GM21737 (cell line): Measurements from ENCODE around the gene ARHGAP11A.
"Not testable (repeated sequence)": the region's sequence is repeated elsewhere in the genome, so short reads cannot be mapped to it uniquely, and the experiment has no call there.

Experiments used
- ATAC-seq: cut with Tn5 transposase; IDR thresholded peaks from one replicate; pipeline ENCODE4 v1.9.1; 2021; ENCODE audit warnings: mild to moderate bottlenecking, moderate library complexity; ENCODE audit not compliant: unreplicated experiment

Gene ARHGAP11A, protein sequence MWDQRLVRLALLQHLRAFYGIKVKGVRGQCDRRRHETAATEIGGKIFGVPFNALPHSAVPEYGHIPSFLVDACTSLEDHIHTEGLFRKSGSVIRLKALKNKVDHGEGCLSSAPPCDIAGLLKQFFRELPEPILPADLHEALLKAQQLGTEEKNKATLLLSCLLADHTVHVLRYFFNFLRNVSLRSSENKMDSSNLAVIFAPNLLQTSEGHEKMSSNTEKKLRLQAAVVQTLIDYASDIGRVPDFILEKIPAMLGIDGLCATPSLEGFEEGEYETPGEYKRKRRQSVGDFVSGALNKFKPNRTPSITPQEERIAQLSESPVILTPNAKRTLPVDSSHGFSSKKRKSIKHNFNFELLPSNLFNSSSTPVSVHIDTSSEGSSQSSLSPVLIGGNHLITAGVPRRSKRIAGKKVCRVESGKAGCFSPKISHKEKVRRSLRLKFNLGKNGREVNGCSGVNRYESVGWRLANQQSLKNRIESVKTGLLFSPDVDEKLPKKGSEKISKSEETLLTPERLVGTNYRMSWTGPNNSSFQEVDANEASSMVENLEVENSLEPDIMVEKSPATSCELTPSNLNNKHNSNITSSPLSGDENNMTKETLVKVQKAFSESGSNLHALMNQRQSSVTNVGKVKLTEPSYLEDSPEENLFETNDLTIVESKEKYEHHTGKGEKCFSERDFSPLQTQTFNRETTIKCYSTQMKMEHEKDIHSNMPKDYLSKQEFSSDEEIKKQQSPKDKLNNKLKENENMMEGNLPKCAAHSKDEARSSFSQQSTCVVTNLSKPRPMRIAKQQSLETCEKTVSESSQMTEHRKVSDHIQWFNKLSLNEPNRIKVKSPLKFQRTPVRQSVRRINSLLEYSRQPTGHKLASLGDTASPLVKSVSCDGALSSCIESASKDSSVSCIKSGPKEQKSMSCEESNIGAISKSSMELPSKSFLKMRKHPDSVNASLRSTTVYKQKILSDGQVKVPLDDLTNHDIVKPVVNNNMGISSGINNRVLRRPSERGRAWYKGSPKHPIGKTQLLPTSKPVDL

GRCh38 chr15:32615051-32615870 lies at the start of gene ARHGAP11A:
Gene ARHGAP11A, plus strand, starts transcription at chr15:32615504. Its CDS starts 708 bp downstream, at chr15:32616212.
- ATAC-seq, result peak; percentile 61

GRCh38 chr15:32568988-32569387 lies 46.3 kb upstream of the ARHGAP11A start:
- ATAC-seq, result not testable (repeated sequence)

DNA sequence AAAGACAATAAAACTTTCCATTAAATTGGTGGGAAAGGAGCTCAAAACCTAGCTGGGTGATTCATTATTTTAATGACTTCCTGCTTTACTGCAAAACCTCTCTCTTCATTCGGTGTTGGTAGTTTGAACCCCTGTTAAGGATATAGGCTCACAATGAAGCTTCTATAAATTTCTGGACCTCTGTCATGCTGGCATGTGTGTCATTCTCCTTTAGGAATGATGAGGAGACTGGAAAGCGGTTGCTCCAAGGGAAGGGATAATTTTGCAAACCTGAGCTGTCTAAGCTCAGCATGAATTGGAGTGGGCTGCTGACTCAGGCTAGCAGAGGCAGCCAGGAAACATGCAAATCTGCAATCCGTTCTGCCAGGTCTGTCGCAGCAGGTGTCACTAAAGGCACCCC lies 36.8 kb upstream of the ARHGAP11A start:
- ATAC-seq, result not testable (repeated sequence)

- ATAC-seq, result not testable (repeated sequence)
These were observed 29.5 kb upstream of the ARHGAP11A start for GRCh38 chr15:32585844-32586243.

DNA sequence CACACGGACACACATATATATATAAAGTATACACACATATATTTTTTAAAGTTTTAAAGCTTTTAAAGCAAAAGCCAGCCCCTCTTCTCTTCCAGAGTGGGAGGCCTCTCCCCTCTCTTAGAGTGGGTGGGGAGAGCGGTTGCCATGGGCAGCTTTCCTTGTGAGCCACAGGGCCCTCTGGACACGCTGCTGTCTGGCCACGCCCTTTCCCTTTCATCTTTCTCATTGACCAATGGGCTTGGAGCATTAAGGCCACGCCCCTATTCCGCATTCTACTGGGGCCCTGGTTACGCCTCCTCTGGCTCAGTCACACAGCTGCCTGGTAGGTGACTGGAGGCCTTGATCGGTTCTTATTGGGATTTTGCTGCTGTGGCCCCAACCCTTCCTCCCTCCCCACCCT lies 22.2 kb upstream of the ARHGAP11A start, which contains the start of gene GOLGA8N:
GOLGA8N (plus strand) TSS at position 306 of the 400 bp plus-strand sequence.
- ATAC-seq, result not testable (repeated sequence)

DNA sequence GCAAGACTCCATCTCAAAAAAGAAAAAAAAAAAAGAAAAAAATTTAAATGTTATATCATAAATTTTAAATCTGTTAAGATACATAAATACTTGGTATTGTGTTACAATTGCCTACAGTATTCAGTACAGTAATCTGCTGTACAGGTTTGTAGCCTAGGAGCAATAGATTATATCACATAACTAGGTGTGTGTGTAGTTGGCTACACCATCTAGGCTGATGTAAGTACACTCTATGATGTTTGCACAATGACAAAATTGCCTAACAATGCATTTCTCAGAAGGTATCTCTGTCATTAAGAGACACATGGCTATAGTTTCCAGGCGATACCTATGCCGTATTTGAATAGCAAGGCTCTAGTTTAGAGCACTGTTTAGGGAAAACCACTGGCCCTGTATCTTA lies 5.8 kb upstream of the ARHGAP11A start:
- not testable (repeated sequence) for ATAC-seq

DNA sequence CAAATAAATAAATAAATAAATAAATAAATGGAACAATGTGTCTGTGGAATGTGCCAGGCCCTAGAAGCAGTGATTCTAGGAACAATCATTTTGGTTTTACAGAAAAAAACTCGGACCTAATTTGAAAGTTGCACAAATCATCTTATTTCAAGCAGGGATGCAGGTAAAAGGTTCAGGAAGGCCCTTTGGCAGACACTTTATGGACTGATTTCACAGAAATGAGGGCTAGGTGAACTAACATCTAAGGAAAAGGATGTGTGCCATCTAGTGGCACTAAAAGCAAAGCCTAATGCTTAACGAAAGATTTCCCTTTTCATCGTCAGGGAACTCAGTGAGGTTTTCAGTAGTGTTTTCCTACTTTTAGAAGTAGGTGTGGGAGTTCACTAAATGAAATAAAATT lies 4.6 kb upstream of the ARHGAP11A start:
- not testable (repeated sequence) for ATAC-seq

DNA sequence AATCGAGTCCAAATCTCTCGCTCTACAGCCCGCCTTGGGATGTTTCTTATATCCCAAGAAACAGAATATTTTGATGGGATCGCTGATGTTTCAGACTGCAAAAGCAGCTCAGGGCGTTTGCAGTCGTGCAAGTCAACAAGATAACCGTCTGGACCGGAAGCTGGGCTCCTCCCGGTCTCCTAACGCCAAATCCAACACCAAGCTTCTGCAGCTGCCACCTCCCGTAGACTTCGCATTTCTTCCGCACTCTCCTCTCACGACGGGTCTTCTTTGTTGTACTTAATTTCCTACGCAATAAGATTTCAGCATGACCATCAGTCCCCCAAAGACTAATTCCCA lies 623 bp upstream of the ARHGAP11A start:
- peak; percentile 18 for ATAC-seq

DNA sequence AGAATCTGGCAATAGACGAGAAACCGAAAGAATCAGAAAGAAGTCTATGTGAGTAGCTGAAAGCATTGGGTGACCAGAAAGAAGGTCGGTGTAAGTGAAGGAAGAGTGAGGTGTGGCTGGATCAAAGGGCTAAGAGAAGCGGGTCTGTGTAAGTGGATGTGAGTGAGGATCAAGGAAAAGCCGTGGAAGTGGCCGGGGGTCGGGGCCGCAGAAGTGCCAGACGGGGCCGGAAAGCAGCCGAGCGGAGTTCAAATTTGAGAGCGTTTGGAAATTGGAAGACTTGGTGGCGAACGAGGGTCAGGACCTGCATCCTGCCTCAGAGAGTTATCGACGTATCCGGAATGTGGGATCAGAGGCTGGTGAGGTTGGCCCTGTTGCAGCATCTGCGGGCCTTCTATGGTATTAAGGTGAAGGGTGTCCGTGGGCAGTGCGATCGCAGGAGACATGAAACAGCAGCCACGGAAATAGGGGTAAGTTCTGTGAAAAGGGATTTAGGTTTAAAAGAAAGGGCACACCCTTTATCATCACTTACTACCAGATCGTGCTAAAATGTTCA lies 645 bp downstream of the ARHGAP11A start:
- ATAC-seq, result peak; percentile 9

DNA sequence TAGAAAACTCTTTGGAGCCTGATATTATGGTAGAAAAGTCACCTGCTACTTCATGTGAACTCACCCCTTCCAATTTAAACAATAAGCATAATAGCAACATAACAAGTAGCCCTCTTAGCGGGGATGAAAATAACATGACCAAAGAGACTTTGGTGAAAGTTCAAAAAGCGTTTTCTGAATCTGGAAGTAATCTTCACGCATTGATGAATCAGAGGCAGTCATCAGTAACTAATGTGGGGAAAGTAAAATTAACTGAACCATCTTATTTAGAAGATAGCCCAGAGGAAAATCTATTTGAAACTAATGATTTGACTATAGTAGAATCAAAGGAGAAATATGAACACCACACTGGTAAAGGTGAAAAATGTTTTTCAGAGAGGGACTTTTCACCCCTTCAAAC lies 21.1 kb downstream of the ARHGAP11A start:
- ATAC-seq, result no peak

DNA sequence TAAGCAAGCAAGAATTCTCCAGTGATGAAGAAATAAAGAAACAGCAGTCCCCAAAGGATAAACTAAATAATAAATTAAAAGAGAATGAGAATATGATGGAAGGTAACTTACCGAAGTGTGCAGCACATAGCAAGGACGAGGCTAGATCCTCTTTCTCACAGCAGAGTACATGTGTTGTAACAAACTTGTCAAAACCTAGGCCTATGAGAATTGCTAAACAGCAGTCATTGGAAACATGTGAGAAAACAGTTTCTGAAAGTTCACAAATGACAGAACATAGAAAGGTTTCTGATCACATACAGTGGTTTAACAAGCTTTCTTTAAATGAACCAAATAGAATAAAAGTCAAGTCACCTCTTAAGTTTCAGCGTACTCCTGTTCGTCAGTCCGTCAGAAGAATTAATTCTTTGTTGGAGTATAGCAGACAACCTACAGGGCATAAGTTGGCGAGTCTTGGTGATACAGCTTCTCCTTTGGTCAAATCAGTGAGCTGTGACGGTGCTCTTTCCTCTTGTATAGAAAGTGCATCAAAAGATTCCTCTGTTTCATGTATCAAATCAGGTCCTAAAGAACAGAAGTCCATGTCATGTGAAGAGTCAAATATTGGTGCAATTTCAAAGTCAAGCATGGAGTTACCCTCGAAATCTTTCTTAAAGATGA lies 21.7 kb downstream of the ARHGAP11A start:
- no peak for ATAC-seq

DNA sequence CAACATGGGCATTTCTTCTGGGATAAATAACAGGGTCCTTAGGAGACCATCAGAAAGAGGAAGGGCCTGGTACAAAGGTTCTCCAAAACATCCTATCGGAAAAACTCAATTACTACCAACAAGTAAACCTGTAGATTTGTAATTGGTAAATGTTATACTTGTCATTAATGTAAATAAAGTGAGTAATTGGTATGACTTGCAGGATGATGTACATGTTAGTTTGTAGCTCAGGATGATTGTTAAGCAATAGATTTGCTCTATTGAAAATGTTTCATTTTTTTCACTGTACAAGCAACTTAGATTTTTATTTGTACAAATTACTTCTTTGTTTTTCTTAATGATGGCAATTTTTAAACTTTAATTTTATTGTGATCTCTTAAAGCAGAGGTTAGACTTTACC lies 22.4 kb downstream of the ARHGAP11A start:
- ATAC-seq, result no peak

DNA sequence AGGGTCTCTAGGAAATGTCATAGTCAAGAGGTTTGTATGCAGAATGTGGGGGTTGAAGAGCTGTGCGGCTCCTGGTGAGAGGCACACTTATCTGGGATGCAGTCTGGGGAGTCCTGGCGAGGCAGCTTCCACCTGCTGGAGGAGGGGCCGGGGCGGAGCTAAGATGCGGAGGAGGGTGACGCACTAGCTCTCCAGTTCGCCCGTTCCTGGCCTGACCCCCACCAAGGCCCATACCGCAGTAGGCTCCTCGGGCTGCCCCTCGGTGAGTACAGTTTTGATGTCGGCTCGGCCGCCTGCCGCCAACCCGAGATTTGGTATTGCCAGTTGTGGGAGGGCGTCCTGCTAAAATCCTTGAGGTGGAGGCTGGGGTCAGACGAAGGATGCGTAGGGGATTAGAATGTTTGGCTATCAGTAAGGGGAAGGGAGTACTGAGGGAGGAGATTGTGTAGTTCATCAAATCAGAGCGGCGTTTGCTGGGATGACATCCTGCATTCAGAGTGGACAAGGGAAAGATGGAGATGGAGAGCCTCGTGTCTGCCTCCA lies 26.3 kb downstream of the ARHGAP11A start, which contains the start of gene SCG5:
SCG5 (plus strand) TSS at position 194 of the 543 bp plus-strand sequence. CDS start 1,883 bp downstream, outside the sequence.
- ATAC-seq, result no peak

DNA sequence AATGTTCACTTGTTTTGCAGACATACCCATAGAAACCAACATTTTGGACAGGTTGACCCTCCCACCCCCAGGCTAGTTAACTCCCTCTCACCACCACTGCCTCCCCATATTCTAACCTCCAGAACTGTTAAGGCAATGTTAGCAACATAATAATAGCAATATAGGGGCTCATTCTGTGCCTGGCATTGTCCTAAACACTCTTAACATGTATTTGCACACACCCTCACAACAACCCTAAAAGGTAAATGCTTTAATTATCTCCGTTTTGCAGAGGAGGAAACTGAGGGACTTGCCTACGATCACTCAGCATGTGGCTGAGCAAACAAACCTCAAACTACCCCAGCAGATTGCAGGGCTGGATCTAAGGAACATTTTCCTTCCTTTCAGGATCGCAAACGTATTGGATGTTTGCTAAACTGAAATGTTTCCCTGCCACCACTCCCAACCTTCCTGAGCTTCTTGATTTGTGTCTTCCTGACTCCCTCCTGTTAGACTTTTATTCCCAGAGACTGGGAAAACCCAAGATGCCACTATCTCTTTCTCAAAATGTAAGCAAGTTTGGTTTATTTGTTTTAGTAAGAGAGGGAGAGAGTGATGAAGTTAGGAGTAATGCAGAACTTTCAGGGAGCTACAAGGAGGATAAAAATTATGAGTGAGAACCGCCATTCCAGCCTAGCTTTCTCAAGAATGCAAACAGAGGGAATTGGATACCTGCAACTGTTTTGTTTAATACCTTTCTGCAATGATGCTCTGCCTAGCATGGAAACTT lies 27.5 kb downstream of the ARHGAP11A start:
- ATAC-seq, result no peak

- no peak for ATAC-seq
These were observed 28.7 kb downstream of the ARHGAP11A start for GRCh38 chr15:32643907-32644445.

DNA sequence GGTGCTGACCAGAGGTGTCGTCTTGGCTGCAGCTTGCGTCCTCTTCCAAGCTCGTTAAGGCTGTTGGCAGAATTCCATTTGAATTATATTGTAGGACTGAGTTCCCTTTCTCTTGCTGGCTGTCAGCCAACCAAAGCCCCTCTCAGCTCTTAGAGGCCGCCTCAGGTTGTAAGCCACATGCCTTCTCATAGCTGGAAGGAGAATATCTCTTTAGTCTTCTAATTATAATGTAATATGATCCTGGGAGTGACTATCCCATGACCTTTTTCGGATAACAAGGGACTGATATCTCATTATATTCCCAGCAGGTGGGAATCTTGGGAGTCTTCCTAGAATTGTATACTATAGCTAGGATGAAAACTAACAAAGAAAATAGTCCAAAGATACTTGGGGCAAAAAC lies 31.0 kb downstream of the ARHGAP11A start:
- ATAC-seq, result no peak

- no peak for ATAC-seq
These were observed 34.0 kb downstream of the ARHGAP11A start for GRCh38 chr15:32649342-32649741.

DNA sequence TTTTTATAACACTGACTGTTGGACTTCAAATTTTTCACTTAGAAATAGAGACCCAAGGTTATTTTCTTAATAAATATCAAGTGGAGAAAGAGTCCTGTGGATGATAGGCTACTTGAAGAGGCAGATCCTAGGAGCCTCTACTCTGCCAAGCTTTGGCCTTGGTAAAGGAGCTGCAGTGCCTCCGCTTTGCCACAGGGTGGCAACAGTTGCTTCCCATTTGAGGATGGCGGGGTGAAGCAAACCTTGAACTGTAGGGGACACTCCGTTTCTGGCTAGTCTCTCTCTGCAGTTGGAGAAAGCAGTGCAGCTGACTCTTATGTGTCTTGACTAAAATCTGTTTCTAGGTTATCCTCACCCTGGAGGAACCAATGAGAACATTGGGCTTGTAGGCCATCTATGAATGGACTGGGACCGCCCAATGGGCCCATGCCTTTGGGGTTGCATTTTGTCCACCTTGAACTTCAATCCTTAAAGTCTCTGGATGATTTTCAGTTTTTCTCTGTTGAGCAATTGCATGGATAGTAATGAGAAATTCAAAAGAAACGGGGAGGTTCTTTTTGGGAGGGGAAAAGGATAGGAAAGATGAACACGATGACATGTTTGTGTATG lies 36.0 kb downstream of the ARHGAP11A start:
- peak; percentile 74 for ATAC-seq
